Endodermal cell (in vitro differentiated cells): ENCODE results near the gene MUC6. TPM values are rescaled to one million over a fixed set of nuclear protein-coding genes. Genes with fewer than 3 reads are reported as not detected.

Source experiments
- DNase-seq: peaks from one replicate; pipeline ENCODE4 v3.0.0-alpha.2; 2017
- H3K27ac ChIP-seq: 2 replicates; pipeline ENCODE4 v1.5.1; 2013; ENCODE audit warnings: mild to moderate bottlenecking, low read depth, low read length, moderate library complexity
- H3K27me3 ChIP-seq: 2 replicates; pipeline ENCODE4 v1.6.1; 2013; ENCODE audit warnings: mild to moderate bottlenecking, low read length, moderate library complexity; ENCODE audit not compliant: insufficient read depth, control insufficient read depth, poor library complexity, severe bottlenecking
- H3K36me3 ChIP-seq: 2 replicates; pipeline ENCODE4 v1.7.0; 2013; ENCODE audit warnings: mild to moderate bottlenecking, low read length, moderate library complexity; ENCODE audit not compliant: control insufficient read depth, insufficient read depth
- H3K4me1 ChIP-seq: one replicate; pipeline ENCODE4 v1.7.0; 2013; ENCODE audit warnings: low read length; ENCODE audit not compliant: control insufficient read depth, insufficient read depth
- H3K4me3 ChIP-seq: 2 replicates; pipeline ENCODE4 v1.5.1; 2013; ENCODE audit warnings: mild to moderate bottlenecking, low read length, moderate library complexity
- H3K9ac ChIP-seq: 2 replicates; pipeline ENCODE4 v1.6.1; 2013; ENCODE audit warnings: mild to moderate bottlenecking, low read length, moderate library complexity; ENCODE audit not compliant: poor library complexity, severe bottlenecking; ENCODE audit errors: extremely low read depth
- H3K9me3 ChIP-seq: 2 replicates; pipeline ENCODE4 v1.6.1; 2013; ENCODE audit warnings: mild to moderate bottlenecking, low read length, moderate library complexity; ENCODE audit not compliant: control insufficient read depth
- H3K27ac Mint-ChIP-seq: 2 replicates; pipeline ENCODE4 v1.8.0; 2020; ENCODE audit warnings: mixed read lengths
- H3K27me3 Mint-ChIP-seq: 2 replicates; pipeline ENCODE4 v1.8.0; 2021; ENCODE audit warnings: mild to moderate bottlenecking, mixed read lengths; ENCODE audit not compliant: insufficient read depth
- H3K36me3 Mint-ChIP-seq: 2 replicates; pipeline ENCODE4 v1.8.0; 2020; ENCODE audit warnings: low read depth, mixed read lengths
- H3K4me1 Mint-ChIP-seq: 2 replicates; pipeline ENCODE4 v1.8.0; 2020; ENCODE audit warnings: mixed read lengths
- H3K4me3 Mint-ChIP-seq: 2 replicates; pipeline ENCODE4 v1.8.0; 2020; ENCODE audit warnings: mild to moderate bottlenecking, moderate library complexity, mixed read lengths
- H3K9me3 Mint-ChIP-seq: 2 replicates; pipeline ENCODE4 v1.8.0; 2020; ENCODE audit warnings: mild to moderate bottlenecking, mixed read lengths
- WGBS, 2 experiments: methylation state at CpG; one replicate each; pipeline versions ENCODE4 v1.1.5 to v1.1.7; 2013; ENCODE audit warnings: missing lambda C conversion rate in 2 of 2, mixed read lengths in 1 of 2; ENCODE audit not compliant: insufficient coverage in 1 of 2, insufficient read length in 1 of 2; 5-methylcytosine and 5-hydroxymethylcytosine counted together
- total RNA-seq, 2 donors: library from RNA; stranded (reverse); fragmentation: NEBNext Ultra II Directional in 1 of 2; extraction: Animal tissue kit (Norgen Biotek cat#: 25700) in 1 of 2; gene quantifications; 2 replicates in 1 of 2; 3 replicates in 1 of 2; pipeline ENCODE4 v1.2.1, GENCODE V29; 2021
- TF ChIP-seq, protein P1 (sequence below): fragments of 200-600 bp; sonication (generic); conservative IDR thresholded peaks from 2 replicates; pipeline ENCODE4 v1.5.0; 2021; ENCODE audit warnings: antibody characterized with exemption, mild to moderate bottlenecking

Gene MUC6
- total RNA-seq, 2 donors from 2014 or later = 0.26 to 0.40 TPM

DNA sequence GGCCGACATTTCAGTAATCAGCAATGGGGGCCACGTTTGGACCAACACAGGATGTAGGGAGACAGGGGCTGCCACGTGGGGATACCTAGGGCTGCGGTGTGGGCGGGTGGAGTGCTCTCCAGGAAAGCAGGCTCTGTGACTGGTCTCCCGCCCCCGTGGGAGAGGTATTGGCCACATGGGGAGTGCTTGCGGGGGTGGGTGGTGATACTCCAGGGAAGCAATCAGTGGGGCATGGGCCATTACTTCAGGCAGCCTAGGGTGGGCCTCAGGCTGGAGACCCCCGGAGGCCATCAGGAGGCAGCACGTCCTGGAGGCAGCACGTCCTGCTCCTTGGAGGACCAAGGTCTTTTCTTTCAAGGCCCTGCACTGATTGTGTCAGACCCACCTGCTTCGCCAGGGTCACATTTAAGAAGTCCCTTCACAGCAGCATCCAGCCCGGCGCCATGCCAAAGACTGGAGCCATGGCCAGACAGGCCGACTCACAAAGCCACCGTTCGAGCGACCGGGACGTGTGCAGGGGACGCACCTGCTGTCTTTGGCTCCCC is 35.1 kb upstream of the MUC6 start:
- H3K27ac ChIP-seq = no peak overlapping the region
- whole genome bisulfite sequencing, 2 experiments = 89 to 92% methylated on average over 20 to 21 of the region's 21 CpGs
- no peaks in the 10 kb centered on the region for H3K4me1 Mint-ChIP-seq

DNA sequence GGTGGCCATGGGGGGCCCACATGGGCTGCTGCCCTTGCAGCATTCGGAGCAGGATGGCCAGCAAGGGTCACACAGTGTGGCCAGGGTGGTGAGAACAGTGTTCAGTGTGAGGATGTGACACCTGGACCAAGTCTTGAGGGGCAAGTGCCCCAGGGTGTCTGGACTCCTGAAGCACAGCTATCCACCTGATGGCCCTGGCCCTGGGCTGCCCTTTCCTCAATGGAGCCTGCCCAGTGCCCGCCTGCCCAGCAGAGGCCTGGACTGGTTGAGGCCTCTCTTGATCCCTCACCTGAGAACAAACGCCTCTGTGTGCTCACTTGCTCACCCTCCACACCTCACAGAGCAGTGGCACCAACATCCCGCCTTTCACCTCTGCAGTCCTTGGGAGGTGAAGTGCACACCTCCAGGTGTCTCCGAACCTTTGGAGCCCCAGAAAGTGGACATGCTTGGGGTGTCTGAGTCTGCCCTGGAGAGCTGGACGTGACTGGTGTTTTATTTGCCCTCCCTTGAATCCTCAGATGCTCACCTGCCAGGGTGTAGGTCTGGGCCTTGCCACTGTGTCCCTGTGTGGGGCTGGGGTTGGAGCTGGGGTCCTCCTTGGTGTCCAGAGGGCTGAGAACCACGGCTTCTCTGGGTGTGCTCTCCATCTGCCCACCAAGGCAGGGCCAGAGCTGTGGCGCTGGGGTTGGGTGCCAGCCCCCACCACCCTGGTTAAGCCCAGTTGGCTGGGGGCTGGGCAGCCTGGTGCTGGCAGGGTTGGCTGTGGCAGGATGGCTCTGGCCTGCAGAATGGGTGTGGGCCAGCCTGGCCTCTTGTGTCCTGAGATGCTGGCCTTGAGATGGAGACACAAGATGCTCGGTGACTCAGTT is 34.3 kb upstream of the MUC6 start:
- no peak for DNase-seq
- Histone ChIP-seq H3K9me3 (no peaks in the 10 kb centered on the region), H3K36me3 (no peaks in the 10 kb centered on the region), H3K4me3 (no peak overlapping the region), H3K27ac (no peak overlapping the region), H3K9ac (no peak overlapping the region), H3K27me3 (peaks cover 17% of the 10 kb centered on the region), H3K4me1 (no peaks in the 10 kb centered on the region)
- TF ChIP-seq, protein P1, sequence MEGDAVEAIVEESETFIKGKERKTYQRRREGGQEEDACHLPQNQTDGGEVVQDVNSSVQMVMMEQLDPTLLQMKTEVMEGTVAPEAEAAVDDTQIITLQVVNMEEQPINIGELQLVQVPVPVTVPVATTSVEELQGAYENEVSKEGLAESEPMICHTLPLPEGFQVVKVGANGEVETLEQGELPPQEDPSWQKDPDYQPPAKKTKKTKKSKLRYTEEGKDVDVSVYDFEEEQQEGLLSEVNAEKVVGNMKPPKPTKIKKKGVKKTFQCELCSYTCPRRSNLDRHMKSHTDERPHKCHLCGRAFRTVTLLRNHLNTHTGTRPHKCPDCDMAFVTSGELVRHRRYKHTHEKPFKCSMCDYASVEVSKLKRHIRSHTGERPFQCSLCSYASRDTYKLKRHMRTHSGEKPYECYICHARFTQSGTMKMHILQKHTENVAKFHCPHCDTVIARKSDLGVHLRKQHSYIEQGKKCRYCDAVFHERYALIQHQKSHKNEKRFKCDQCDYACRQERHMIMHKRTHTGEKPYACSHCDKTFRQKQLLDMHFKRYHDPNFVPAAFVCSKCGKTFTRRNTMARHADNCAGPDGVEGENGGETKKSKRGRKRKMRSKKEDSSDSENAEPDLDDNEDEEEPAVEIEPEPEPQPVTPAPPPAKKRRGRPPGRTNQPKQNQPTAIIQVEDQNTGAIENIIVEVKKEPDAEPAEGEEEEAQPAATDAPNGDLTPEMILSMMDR = no peak
- no peak overlapping the region for H3K4me3 Mint-ChIP-seq
- H3K27me3 Mint-ChIP-seq = peaks cover 5% of the 10 kb centered on the region
- no peak overlapping the region for H3K27ac Mint-ChIP-seq
- no peaks in the 10 kb centered on the region for H3K4me1 Mint-ChIP-seq
- H3K9me3 Mint-ChIP-seq = no peaks in the 10 kb centered on the region
- no peaks in the 10 kb centered on the region for H3K36me3 Mint-ChIP-seq
- WGBS, 2 experiments = 84 to 88% methylated on average over 4 to 9 of the region's 9 CpGs

More for the DNA sequence above, 35.1 kb upstream of the MUC6 start:
- Histone ChIP-seq H3K4me3 (no peak overlapping the region), H3K9me3 (no peaks in the 10 kb centered on the region), H3K27me3 (peaks cover 16% of the 10 kb centered on the region), H3K9ac (no peak overlapping the region), H3K36me3 (no peaks in the 10 kb centered on the region), H3K4me1 (no peaks in the 10 kb centered on the region)
- H3K4me3 Mint-ChIP-seq = no peak overlapping the region
- H3K27ac Mint-ChIP-seq = no peak overlapping the region
- no peak for DNase-seq
- TF ChIP-seq, protein P1 = peak; percentile 23
- peaks cover 5% of the 10 kb centered on the region for H3K27me3 Mint-ChIP-seq
- H3K9me3 Mint-ChIP-seq = no peaks in the 10 kb centered on the region
- no peaks in the 10 kb centered on the region for H3K36me3 Mint-ChIP-seq

DNA sequence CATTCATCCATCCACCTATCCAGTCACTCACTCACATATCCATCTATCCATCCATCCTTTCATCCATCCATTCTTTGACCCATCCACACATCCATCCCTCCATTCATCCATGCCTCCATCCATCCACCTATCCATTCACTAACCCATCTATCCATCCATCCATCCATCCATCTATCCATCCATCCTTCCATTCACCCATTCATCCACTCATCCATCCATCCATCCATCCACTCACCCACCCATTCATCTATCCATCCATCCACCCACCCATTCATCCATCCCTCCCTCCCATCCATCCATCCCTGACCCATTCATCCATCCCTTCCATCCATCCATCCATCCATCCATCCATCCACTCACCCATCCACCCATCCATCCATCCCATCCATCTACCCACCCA is 33.2 kb upstream of the MUC6 start:
- Mint-ChIP-seq H3K27me3 (peaks cover 5% of the 10 kb centered on the region), H3K9me3 (no peaks in the 10 kb centered on the region), H3K4me3 (no peak overlapping the region), H3K27ac (no peak overlapping the region), H3K36me3 (no peaks in the 10 kb centered on the region), H3K4me1 (no peaks in the 10 kb centered on the region)
- no peak overlapping the region for H3K9ac ChIP-seq
- H3K4me1 ChIP-seq = no peaks in the 10 kb centered on the region
- peaks cover 17% of the 10 kb centered on the region for H3K27me3 ChIP-seq
- H3K9me3 ChIP-seq = no peaks in the 10 kb centered on the region
- TF ChIP-seq, protein P1 = no peak
- H3K27ac ChIP-seq = no peak overlapping the region
- no peak overlapping the region for H3K4me3 ChIP-seq
- no peaks in the 10 kb centered on the region for H3K36me3 ChIP-seq
- DNase-seq = no peak
